ENCODE results near the gene DRICH1. TPM values are rescaled to one million over a fixed set of nuclear protein-coding genes. Genes with fewer than 3 reads are reported as not detected.
"Not testable (repeated sequence)": the region's sequence is repeated elsewhere in the genome, so short reads cannot be mapped to it uniquely, and the experiment has no call there.

DRICH1 gene
- total RNA-seq, 1 experiment from 2014 or later, result not detected

GRCh38 chr22:23562186-23562585, 69.9 kb downstream of the DRICH1 start:
- H3K27me3 ChIP-seq (replicated peaks), result peaks cover 26% of the 10 kb centered on the region
- DNase-seq (ENCODE audit: low read depth in 1 of 2, low spot score in 2 of 2), result no peak
- no peaks in the 10 kb centered on the region for H3K36me3 ChIP-seq
- no peak overlapping the region for H3K4me3 ChIP-seq
- H3K4me1 ChIP-seq (replicated peaks), result no peaks in the 10 kb centered on the region
- no peak overlapping the region for H3K27ac ChIP-seq
- H3K9me3 ChIP-seq (replicated peaks), result no peaks in the 10 kb centered on the region

GRCh38 chr22:23561025-23561510, 71.1 kb downstream of the DRICH1 start:
- not testable (repeated sequence) for H3K4me3 ChIP-seq; DNase-seq (ENCODE audit: low read depth in 1 of 2, low spot score in 2 of 2); H3K27ac ChIP-seq; H3K9me3 ChIP-seq (replicated peaks); H3K36me3 ChIP-seq; H3K4me1 ChIP-seq (replicated peaks)
- peaks cover 20% of the 10 kb centered on the region for H3K27me3 ChIP-seq (replicated peaks)

- not testable (repeated sequence) for H3K27ac ChIP-seq; H3K4me1 ChIP-seq (replicated peaks); DNase-seq (ENCODE audit: low read depth in 1 of 2, low spot score in 2 of 2); H3K9me3 ChIP-seq (replicated peaks); H3K36me3 ChIP-seq; H3K4me3 ChIP-seq
- H3K27me3 ChIP-seq (replicated peaks), result peaks cover 11% of the 10 kb centered on the region
Measured at GRCh38 chr22:23560215-23560614, 71.9 kb downstream of the DRICH1 start.

Other genes starting within 250 kb of the DRICH1 start
- not detected in 2 replicates for gene IGLL1, start 52.0 kb downstream of the DRICH1 start, total RNA-seq (2014; rRNA removed; shearing (Covaris generic))
- gene RGL4, start 58.7 kb upstream of the DRICH1 start, total RNA-seq (2014; rRNA removed; shearing (Covaris generic)), result not detected in 2 replicates
- gene ZNF70, start 118.8 kb upstream of the DRICH1 start, total RNA-seq (2014; rRNA removed; shearing (Covaris generic)), result 1.8 and 4.3 TPM in 2 replicates
- not detected in 2 replicates for gene VPREB3, start 122.1 kb upstream of the DRICH1 start, total RNA-seq (2014; rRNA removed; shearing (Covaris generic))
- gene C22orf15, start 130.7 kb upstream of the DRICH1 start, total RNA-seq (2014; rRNA removed; shearing (Covaris generic)), result not detected in 2 replicates
- 6.4 and 47.7 TPM in 2 replicates for gene CHCHD10, start 135.7 kb upstream of the DRICH1 start, total RNA-seq (2014; rRNA removed; shearing (Covaris generic))
- 14.5 and 32.4 TPM in 2 replicates for gene MMP11, start 140.5 kb upstream of the DRICH1 start, total RNA-seq (2014; rRNA removed; shearing (Covaris generic))
- 91.8 and 121 TPM in 2 replicates for gene SMARCB1, start 154.6 kb upstream of the DRICH1 start, total RNA-seq (2014; rRNA removed; shearing (Covaris generic))
- not detected in 2 replicates for gene DERL3, start 206.7 kb upstream of the DRICH1 start, total RNA-seq (2014; rRNA removed; shearing (Covaris generic))
- 0.50 and 3.0 TPM in 2 replicates for gene SLC2A11, start 225.6 kb upstream of the DRICH1 start, total RNA-seq (2014; rRNA removed; shearing (Covaris generic))